Smooth muscle cell of the brain vasculature (primary cell): ENCODE measurements around the gene RAP1GDS1.
"Not testable (repeated sequence)": the region's sequence is repeated elsewhere in the genome, so short reads cannot be mapped to it uniquely, and the experiment has no call there.

ENCODE experiments used
- DNase-seq: peaks from one replicate; pipeline ENCODE4 v3.0.0-alpha.2; 2012; ENCODE audit warnings: low read depth, low spot score

Gene RAP1GDS1

GRCh38 chr4:98352940-98353339 is 91.8 kb downstream of the RAP1GDS1 start:
- DNase-seq, result no peak

- DNase-seq, result no peak
Observed at GRCh38 chr4:98358630-98359248, 97.6 kb downstream of the RAP1GDS1 start.

GRCh38 chr4:98359646-98360045 is 98.5 kb downstream of the RAP1GDS1 start:
- no peak for DNase-seq

- DNase-seq, result no peak
Observed at GRCh38 chr4:98363431-98363830, 102.2 kb downstream of the RAP1GDS1 start.

GRCh38 chr4:98366275-98366674 is 105.1 kb downstream of the RAP1GDS1 start:
- not testable (repeated sequence) for DNase-seq

- not testable (repeated sequence) for DNase-seq
Observed at GRCh38 chr4:98368000-98368399, 106.8 kb downstream of the RAP1GDS1 start.

- DNase-seq, result no peak
Observed at GRCh38 chr4:98369322-98369721, 108.1 kb downstream of the RAP1GDS1 start.

GRCh38 chr4:98374643-98375042 is 113.5 kb downstream of the RAP1GDS1 start:
- no peak for DNase-seq

- DNase-seq, result no peak
Observed at GRCh38 chr4:98377559-98377958, 116.4 kb downstream of the RAP1GDS1 start.

- no peak for DNase-seq
Observed at GRCh38 chr4:98381306-98381705, 120.1 kb downstream of the RAP1GDS1 start.

GRCh38 chr4:98383431-98384106 is 122.4 kb downstream of the RAP1GDS1 start:
- DNase-seq, result no peak

- DNase-seq, result no peak
Observed at GRCh38 chr4:98385831-98386230, 124.6 kb downstream of the RAP1GDS1 start.

- DNase-seq, result no peak
Observed at GRCh38 chr4:98387345-98388026, 126.3 kb downstream of the RAP1GDS1 start.

GRCh38 chr4:98394134-98394533 is 132.9 kb downstream of the RAP1GDS1 start:
- DNase-seq, result no peak

GRCh38 chr4:98399915-98400314 is 138.7 kb downstream of the RAP1GDS1 start:
- DNase-seq, result no peak

- DNase-seq, result no peak
Observed at GRCh38 chr4:98406819-98407218, 145.6 kb downstream of the RAP1GDS1 start.

- no peak for DNase-seq
Observed at GRCh38 chr4:98411731-98412130, 150.5 kb downstream of the RAP1GDS1 start.

GRCh38 chr4:98416844-98417243 is 155.7 kb downstream of the RAP1GDS1 start:
- no peak for DNase-seq

GRCh38 chr4:98420151-98420550 is 159.0 kb downstream of the RAP1GDS1 start:
- DNase-seq, result not testable (repeated sequence)

- no peak for DNase-seq
Observed at GRCh38 chr4:98421111-98421510, 159.9 kb downstream of the RAP1GDS1 start.

GRCh38 chr4:98423009-98423408 is 161.8 kb downstream of the RAP1GDS1 start:
- no peak for DNase-seq

GRCh38 chr4:98430708-98431403 is 169.7 kb downstream of the RAP1GDS1 start:
- DNase-seq, result no peak
